SK-N-SH (cell line): ENCODE results near the gene ZNF503. TPM values are rescaled to one million over a fixed set of nuclear protein-coding genes. Genes with fewer than 3 reads are reported as not detected.

Source experiments
- CTCF ChIA-PET: fragments of 300-600, 350-600 bp; formaldehyde crosslinking; extraction: SDS; loops from one replicate; lab custom pipeline; 2021; lab: Yijun Ruan, JAX
- POLR2A ChIA-PET: fragments of 350-600 bp; sonication (Branson Sonifier 250); formaldehyde crosslinking; extraction: SDS; loops from one replicate; lab custom pipeline; 2020; ENCODE audit warnings: antibody characterized with exemption, inconsistent platforms; lab: Yijun Ruan, JAX
- DNase-seq: peaks from one replicate; pipeline ENCODE4 v3.0.0; 2012
- H2AFZ ChIP-seq: fragments of 200-600 bp; sonication (generic); 2 replicates; pipeline ENCODE4 v1.8.1; 2016; ENCODE audit warnings: antibody characterized with exemption, mild to moderate bottlenecking, low read depth
- H3F3A ChIP-seq: fragments of 200-600 bp; sonication (generic); replicated peaks from 2 replicates; pipeline ENCODE3; 2016; ENCODE audit warnings: antibody characterized with exemption, mild to moderate bottlenecking; ENCODE audit not compliant: insufficient read depth
- H3K27ac ChIP-seq, 2 experiments: fragments of 200-500 bp in 1 of 2; fragments of 200-600 bp in 1 of 2; sonication (Bioruptor generic) in 1 of 2; sonication (generic), shearing (Covaris generic) in 1 of 2; 2 replicates each; pipeline versions ENCODE4 v1.5.1 to v1.6.1; 2014 to 2016; ENCODE audit warnings: low read depth in 2 of 2, inconsistent platforms in 1 of 2, low read length in 1 of 2, mild to moderate bottlenecking in 1 of 2, mixed read lengths in 1 of 2
- H3K27me3 ChIP-seq: fragments of 200-600 bp; sonication (generic), shearing (Covaris generic); 2 replicates; pipeline ENCODE4 v1.6.1; 2016; ENCODE audit warnings: mixed run types; ENCODE audit not compliant: insufficient read depth
- H3K36me3 ChIP-seq, 2 experiments: fragments of 200-500 bp in 1 of 2; fragments of 200-600 bp in 1 of 2; sonication (Bioruptor generic) in 1 of 2; sonication (generic) in 1 of 2; replicated peaks in 1 of 2; 2 replicates each; pipeline versions ENCODE3 to v1.5.1; 2014 to 2016; ENCODE audit warnings: low read length in 1 of 2, mild to moderate bottlenecking in 1 of 2; ENCODE audit not compliant: insufficient read depth in 2 of 2, control insufficient read depth in 1 of 2
- H3K4me1 ChIP-seq, 2 experiments: fragments of 200-500 bp in 1 of 2; fragments of 200-600 bp in 1 of 2; sonication (Bioruptor generic) in 1 of 2; sonication (generic), shearing (Covaris generic) in 1 of 2; 2 replicates each; pipeline versions ENCODE4 v1.5.1 to v1.6.1; 2014 to 2016; ENCODE audit warnings: low read depth in 1 of 2, low read length in 1 of 2, mixed run types in 1 of 2; ENCODE audit not compliant: insufficient read depth in 2 of 2, control insufficient read depth in 1 of 2
- H3K4me2 ChIP-seq: fragments of 200-600 bp; sonication (generic), shearing (Covaris generic); 2 replicates; pipeline ENCODE4 v1.6.1; 2017; ENCODE audit warnings: mixed run types
- H3K4me3 ChIP-seq, 2 experiments: fragments of 200-500 bp in 1 of 2; fragments of 200-600 bp in 1 of 2; sonication (Bioruptor generic) in 1 of 2; sonication (generic), shearing (Covaris generic) in 1 of 2; 2 replicates each; pipeline versions ENCODE4 v1.5.1 to v1.8.1; 2014 to 2016; ENCODE audit warnings: low read depth in 2 of 2, inconsistent platforms in 1 of 2, low read length in 1 of 2, mild to moderate bottlenecking in 1 of 2, mixed read lengths in 1 of 2, moderate library complexity in 1 of 2
- H3K79me2 ChIP-seq: fragments of 200-600 bp; sonication (generic); 2 replicates; pipeline ENCODE4 v1.8.1; 2017; ENCODE audit warnings: mild to moderate bottlenecking; ENCODE audit not compliant: insufficient read depth
- H3K9ac ChIP-seq: fragments of 200-600 bp; sonication (generic); 2 replicates; pipeline ENCODE4 v1.6.1; 2017; ENCODE audit warnings: mixed run types
- H3K9me2 ChIP-seq: fragments of 200-600 bp; sonication (generic); 2 replicates; pipeline ENCODE4 v1.6.1; 2017; ENCODE audit warnings: mixed run types
- H3K9me3 ChIP-seq: fragments of 200-600 bp; sonication (generic); 2 replicates; pipeline ENCODE4 v1.6.1; 2017; ENCODE audit warnings: mixed run types, mild to moderate bottlenecking, moderate library complexity
- H4K20me1 ChIP-seq: fragments of 200-600 bp; sonication (generic); 2 replicates; pipeline ENCODE4 v1.6.1; 2017; ENCODE audit warnings: mild to moderate bottlenecking, mixed run types; ENCODE audit not compliant: insufficient read depth
- EP300 ChIP-seq, 2 experiments: IDR thresholded peaks; 2 replicates each; pipeline versions ENCODE4 v1.4.0 to v1.6.1; 2012; ENCODE audit warnings: borderline replicate concordance in 1 of 2, low read depth in 1 of 2, low read length in 1 of 2
- NRF1 ChIP-seq: IDR thresholded peaks from 2 replicates; pipeline ENCODE4 v1.6.1; 2012; ENCODE audit warnings: low read depth, mild to moderate bottlenecking, low read length
- POLR2AphosphoS5 ChIP-seq: IDR thresholded peaks from 2 replicates; pipeline ENCODE4 v1.6.1; 2012; ENCODE audit warnings: low read depth, low read length
- RAD21 ChIP-seq: IDR thresholded peaks from 2 replicates; pipeline ENCODE4 v1.6.1; 2012; ENCODE audit warnings: mild to moderate bottlenecking, low read length
- RCOR1 ChIP-seq: fragments of 150-350 bp; IDR thresholded peaks from 2 replicates; pipeline ENCODE4 v1.6.1; 2017; ENCODE audit warnings: antibody characterized with exemption, low read length
- USF1 ChIP-seq: IDR thresholded peaks from 2 replicates; pipeline ENCODE4 v1.4.0; 2012; ENCODE audit warnings: low read depth, borderline replicate concordance
- USF2 ChIP-seq: fragments of 150-350 bp; IDR thresholded peaks from 2 replicates; pipeline ENCODE4 v1.6.1; 2017; ENCODE audit warnings: antibody characterized with exemption, low read length, low read depth, borderline replicate concordance
- ZBTB33 ChIP-seq: IDR thresholded peaks from 2 replicates; pipeline ENCODE4 v1.4.0; 2012; ENCODE audit warnings: low read depth, borderline replicate concordance
- WGBS: methylation state at CpG from one replicate; pipeline ENCODE4 v1.1.6; 2017; ENCODE audit warnings: low lambda C conversion rate; 5-methylcytosine and 5-hydroxymethylcytosine counted together
- polyA plus RNA-seq, 3 experiments: library from polyadenylated mRNA; depleted of rRNA; stranded (reverse); fragments of >200 nt; gene quantifications; 2 replicates each; pipeline ENCODE4 v1.2.3, GENCODE V29; 2012
- TF ChIP-seq, protein P1 (sequence below): IDR thresholded peaks from 2 replicates; pipeline ENCODE4 v1.6.1; 2012; ENCODE audit warnings: mild to moderate bottlenecking, low read depth, low read length, moderate library complexity
- TF ChIP-seq, protein P2 (sequence below): fragments of 200-600 bp; sonication (generic); IDR thresholded peaks from 2 replicates; pipeline ENCODE4 v1.6.1; 2017; ENCODE audit warnings: antibody characterized with exemption, mild to moderate bottlenecking, moderate library complexity

Gene ZNF503
- polyA plus RNA-seq, 1 of the 3 experiments (the other 2 are of a cell fraction) = 5.9 TPM

DNA sequence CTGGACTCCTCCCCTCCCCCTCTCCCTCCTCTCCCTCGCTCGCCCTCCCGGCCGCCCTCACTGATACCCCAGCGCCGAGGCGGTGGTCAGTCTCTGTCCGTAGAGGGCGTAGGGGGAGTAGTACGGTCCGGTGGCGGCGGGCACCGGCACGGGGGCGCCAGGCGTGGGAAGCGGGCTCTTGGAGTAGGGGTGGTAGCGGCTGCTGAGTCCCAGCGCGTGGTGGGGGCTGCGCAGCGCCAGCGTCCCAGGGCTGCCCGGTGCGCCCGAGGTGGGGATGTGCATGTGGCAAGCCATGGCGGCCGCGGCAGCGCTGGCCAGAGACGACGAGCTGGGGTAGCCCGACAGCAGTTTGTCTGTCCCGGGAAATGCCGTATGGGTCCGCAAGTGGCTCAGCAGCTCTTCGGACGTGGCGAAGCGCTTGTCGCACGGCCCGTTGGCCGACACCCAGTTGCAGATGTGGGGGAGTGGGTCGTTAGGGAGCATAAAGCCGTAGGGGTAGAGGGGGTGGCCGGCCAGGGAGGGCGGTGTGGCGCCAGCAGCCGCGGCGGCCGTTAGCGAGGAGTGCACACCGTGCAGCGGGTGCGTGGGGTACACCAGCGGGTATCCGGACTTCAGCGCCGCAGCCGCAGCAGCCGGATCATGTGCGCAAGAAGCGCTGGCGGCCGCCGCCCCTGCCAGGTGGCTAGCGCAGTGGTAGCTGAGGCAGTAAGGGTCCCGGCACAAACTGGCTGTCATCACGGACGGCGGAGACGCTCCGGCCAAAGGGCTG is 2.7 kb downstream of the ZNF503 start:
- Histone ChIP-seq H2AFZ (no peak overlapping the region), H3K9me3 (no peaks in the 10 kb centered on the region), H3K4me1 (peaks cover 0 to 12% of the 10 kb centered on the region in 2 experiments; a peak in 2 of 4 replicates), H3K9me2 (no peaks in the 10 kb centered on the region), H3K9ac (peak overlapping the region; percentile 88; the same call in 1 of the 2 replicates), H3K27me3 (no peaks in the 10 kb centered on the region), H3K36me3 (peaks cover 15 to 41% of the 10 kb centered on the region in 2 experiments), H3F3A (peaks cover 16% of the 10 kb centered on the region), H3K4me3 (peak overlapping the region; percentile 82 to 96), H3K4me2 (peak overlapping the region; percentile 93), H3K27ac (no peak overlapping the region), H3K79me2 (peaks cover 46% of the 10 kb centered on the region)
- 96% methylated on average over 60 of the region's 76 CpGs for WGBS
- ChIA-PET CTCF (interaction anchor here (0.7 to 4.2 kb wide), 10 partner anchors 8 to 1586 kb away, joined by 3 to 26 read pairs (median 6); no protein-coding TSS in a partner anchor), POLR2A (no interaction called here)
- no peak for DNase-seq
- TF ChIP-seq USF2 (no peak), ZBTB33 (0 out of 2 replicates have a peak, but pooled peaks have one; percentile 32)
- TF ChIP-seq, all 33 proteins: peak for 1
- peaks cover 33% of the 10 kb centered on the region for H4K20me1 ChIP-seq

DNA sequence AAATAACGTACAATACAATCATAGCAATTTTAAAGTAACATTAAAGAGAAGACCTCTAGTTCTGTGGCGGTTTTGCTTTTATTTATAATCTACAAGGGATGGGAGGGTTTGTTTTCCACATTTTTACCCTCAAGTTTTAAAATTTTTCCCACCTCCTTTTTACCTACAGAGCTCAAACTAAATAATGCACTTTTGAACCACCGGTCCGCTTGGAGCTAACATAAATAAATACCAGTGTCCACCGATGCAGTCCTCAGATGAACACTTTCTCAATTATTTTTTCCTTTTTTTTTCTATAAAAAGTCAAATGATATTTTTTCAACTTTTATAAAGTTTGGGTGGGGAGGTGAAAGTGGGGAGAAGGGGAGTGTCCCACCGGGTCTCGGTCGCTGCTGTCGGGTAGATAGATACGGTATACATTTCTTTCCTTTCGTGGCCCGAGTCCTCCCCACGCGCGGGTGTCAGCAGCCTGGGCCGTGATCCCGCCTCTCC is 3.3 kb downstream of the ZNF503 start:
- POLR2A ChIA-PET = no interaction called here
- Histone ChIP-seq H3F3A (peaks cover 14% of the 10 kb centered on the region), H3K4me2 (peak overlapping the region; percentile 93; the same call in 1 of the 2 replicates), H3K79me2 (peaks cover 44% of the 10 kb centered on the region), H3K4me1 (peaks cover 0 to 12% of the 10 kb centered on the region in 2 experiments; a peak in 2 of 4 replicates), H2AFZ (no peak overlapping the region), H3K9me2 (no peaks in the 10 kb centered on the region), H3K27ac (no peak overlapping the region), H4K20me1 (peaks cover 33% of the 10 kb centered on the region), H3K27me3 (no peaks in the 10 kb centered on the region), H3K9ac (no peak overlapping the region), H3K36me3 (peaks cover 15 to 41% of the 10 kb centered on the region in 2 experiments), H3K9me3 (no peaks in the 10 kb centered on the region), H3K4me3 (peak overlapping the region; percentile 82 to 96; a peak in 1 of 4 replicates)
- WGBS = 95% methylated on average over 17 of the region's 17 CpGs
- CTCF ChIA-PET = interaction anchor here (0.7 kb wide), 1 partner anchor 1587 kb away, joined by 3 read pairs; no protein-coding TSS in a partner anchor
- no peak for DNase-seq
- TF ChIP-seq POLR2AphosphoS5 = no peak
- TF ChIP-seq, protein P1, sequence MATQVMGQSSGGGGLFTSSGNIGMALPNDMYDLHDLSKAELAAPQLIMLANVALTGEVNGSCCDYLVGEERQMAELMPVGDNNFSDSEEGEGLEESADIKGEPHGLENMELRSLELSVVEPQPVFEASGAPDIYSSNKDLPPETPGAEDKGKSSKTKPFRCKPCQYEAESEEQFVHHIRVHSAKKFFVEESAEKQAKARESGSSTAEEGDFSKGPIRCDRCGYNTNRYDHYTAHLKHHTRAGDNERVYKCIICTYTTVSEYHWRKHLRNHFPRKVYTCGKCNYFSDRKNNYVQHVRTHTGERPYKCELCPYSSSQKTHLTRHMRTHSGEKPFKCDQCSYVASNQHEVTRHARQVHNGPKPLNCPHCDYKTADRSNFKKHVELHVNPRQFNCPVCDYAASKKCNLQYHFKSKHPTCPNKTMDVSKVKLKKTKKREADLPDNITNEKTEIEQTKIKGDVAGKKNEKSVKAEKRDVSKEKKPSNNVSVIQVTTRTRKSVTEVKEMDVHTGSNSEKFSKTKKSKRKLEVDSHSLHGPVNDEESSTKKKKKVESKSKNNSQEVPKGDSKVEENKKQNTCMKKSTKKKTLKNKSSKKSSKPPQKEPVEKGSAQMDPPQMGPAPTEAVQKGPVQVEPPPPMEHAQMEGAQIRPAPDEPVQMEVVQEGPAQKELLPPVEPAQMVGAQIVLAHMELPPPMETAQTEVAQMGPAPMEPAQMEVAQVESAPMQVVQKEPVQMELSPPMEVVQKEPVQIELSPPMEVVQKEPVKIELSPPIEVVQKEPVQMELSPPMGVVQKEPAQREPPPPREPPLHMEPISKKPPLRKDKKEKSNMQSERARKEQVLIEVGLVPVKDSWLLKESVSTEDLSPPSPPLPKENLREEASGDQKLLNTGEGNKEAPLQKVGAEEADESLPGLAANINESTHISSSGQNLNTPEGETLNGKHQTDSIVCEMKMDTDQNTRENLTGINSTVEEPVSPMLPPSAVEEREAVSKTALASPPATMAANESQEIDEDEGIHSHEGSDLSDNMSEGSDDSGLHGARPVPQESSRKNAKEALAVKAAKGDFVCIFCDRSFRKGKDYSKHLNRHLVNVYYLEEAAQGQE = no peak
- no peak for TF ChIP-seq ZBTB33
- TF ChIP-seq RCOR1 = no peak
- TF ChIP-seq NRF1 = no peak
- TF ChIP-seq USF1 = no peak
- no peak for TF ChIP-seq RAD21
- TF ChIP-seq EP300 (IDR thresholded peaks at IDR 0.05; ENCODE audit: borderline replicate concordance in 1 of 2, low read depth in 1 of 2, low read length in 1 of 2) = no peak
- TF ChIP-seq, protein P2, sequence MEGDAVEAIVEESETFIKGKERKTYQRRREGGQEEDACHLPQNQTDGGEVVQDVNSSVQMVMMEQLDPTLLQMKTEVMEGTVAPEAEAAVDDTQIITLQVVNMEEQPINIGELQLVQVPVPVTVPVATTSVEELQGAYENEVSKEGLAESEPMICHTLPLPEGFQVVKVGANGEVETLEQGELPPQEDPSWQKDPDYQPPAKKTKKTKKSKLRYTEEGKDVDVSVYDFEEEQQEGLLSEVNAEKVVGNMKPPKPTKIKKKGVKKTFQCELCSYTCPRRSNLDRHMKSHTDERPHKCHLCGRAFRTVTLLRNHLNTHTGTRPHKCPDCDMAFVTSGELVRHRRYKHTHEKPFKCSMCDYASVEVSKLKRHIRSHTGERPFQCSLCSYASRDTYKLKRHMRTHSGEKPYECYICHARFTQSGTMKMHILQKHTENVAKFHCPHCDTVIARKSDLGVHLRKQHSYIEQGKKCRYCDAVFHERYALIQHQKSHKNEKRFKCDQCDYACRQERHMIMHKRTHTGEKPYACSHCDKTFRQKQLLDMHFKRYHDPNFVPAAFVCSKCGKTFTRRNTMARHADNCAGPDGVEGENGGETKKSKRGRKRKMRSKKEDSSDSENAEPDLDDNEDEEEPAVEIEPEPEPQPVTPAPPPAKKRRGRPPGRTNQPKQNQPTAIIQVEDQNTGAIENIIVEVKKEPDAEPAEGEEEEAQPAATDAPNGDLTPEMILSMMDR = no peak
